Measurements from ENCODE around the gene CYP1A2.
"Not testable (repeated sequence)": the region's sequence is repeated elsewhere in the genome, so short reads cannot be mapped to it uniquely, and the experiment has no call there.

CYP1A2 gene

GRCh38 chr15:74777769-74778598 lies 29.3 kb downstream of the CYP1A2 start:
- DNase-seq, result no peak

GRCh38 chr15:74778599-74778970 lies 29.9 kb downstream of the CYP1A2 start:
- no peak for DNase-seq

- no peak for DNase-seq
Observed at GRCh38 chr15:74779162-74779648, 30.6 kb downstream of the CYP1A2 start.

- DNase-seq, result peak; percentile 58
Observed at GRCh38 chr15:74780523-74781430, 32.1 kb downstream of the CYP1A2 start.

- peak; percentile 83 for DNase-seq
Observed at GRCh38 chr15:74781431-74782258, 33.0 kb downstream of the CYP1A2 start, which contains the start of gene CSK. CSK (plus strand) TSS chr15:74782080; CDS start chr15:74798298, 16,218 bp downstream.

- peak; percentile 71 for DNase-seq
Observed at GRCh38 chr15:74782259-74783071, 33.8 kb downstream of the CYP1A2 start.

GRCh38 chr15:74783072-74783807 lies 34.6 kb downstream of the CYP1A2 start:
- peak; percentile 71 for DNase-seq

- no peak for DNase-seq
Observed at GRCh38 chr15:74783808-74784175, 35.1 kb downstream of the CYP1A2 start.

- peak; percentile 56 for DNase-seq
Observed at GRCh38 chr15:74784426-74785193, 36.0 kb downstream of the CYP1A2 start.

- DNase-seq, result peak; percentile 75
Observed at GRCh38 chr15:74785194-74786032, 36.8 kb downstream of the CYP1A2 start.

- not testable (repeated sequence) for DNase-seq
Observed at GRCh38 chr15:74786081-74786480, 37.4 kb downstream of the CYP1A2 start.

GRCh38 chr15:74786551-74787165 lies 38.0 kb downstream of the CYP1A2 start:
- no peak for DNase-seq

- DNase-seq, result peak; percentile 96
Observed at GRCh38 chr15:74787251-74788041, 38.8 kb downstream of the CYP1A2 start.

- no peak for DNase-seq
Observed at GRCh38 chr15:74788042-74788682, 39.5 kb downstream of the CYP1A2 start.

- DNase-seq, result peak; percentile 66
Observed at GRCh38 chr15:74788683-74789151, 40.1 kb downstream of the CYP1A2 start.

GRCh38 chr15:74789171-74789631 lies 40.6 kb downstream of the CYP1A2 start:
- peak; percentile 41 for DNase-seq

GRCh38 chr15:74789741-74790079 lies 41.1 kb downstream of the CYP1A2 start:
- DNase-seq, result no peak

Data from stimulated activated CD4-positive, alpha-beta T cell treated with anti-CD3 and anti-CD28 coated beads, Interleukin-15, amount 100 ng/mL, for 24 hours (primary cell).